Aorta (tissue), 5 donors: ENCODE results near the gene LRRFIP1. TPM values are rescaled to one million over a fixed set of nuclear protein-coding genes. Genes with fewer than 3 reads are reported as not detected.

Experiments used
- ATAC-seq: fragments of 200-7000 bp; cut with Tn5 transposase; one replicate; pipeline ENCODE4 v1.9.1; 2022; ENCODE audit warnings: moderate library complexity; ENCODE audit not compliant: low FRiP score
- DNase-seq, 2 donors: peaks; one replicate each; pipeline ENCODE4 v3.0.0-alpha.2; 2020
- H3K27ac ChIP-seq, 2 donors: one replicate each; pipeline ENCODE4 v1.5.1; 2013; ENCODE audit warnings: low read length in 2 of 2, mild to moderate bottlenecking in 2 of 2, moderate library complexity in 2 of 2, control low read depth in 1 of 2, inconsistent platforms in 1 of 2, low read depth in 1 of 2
- H3K27me3 ChIP-seq, 2 donors: one replicate each; pipeline ENCODE4 v1.6.1; 2013; ENCODE audit warnings: control low read depth in 1 of 2, low read length in 1 of 2, mild to moderate bottlenecking in 1 of 2, moderate library complexity in 1 of 2; ENCODE audit not compliant: insufficient read depth in 2 of 2, control insufficient read depth in 1 of 2
- H3K36me3 ChIP-seq, 2 donors: one replicate each; pipeline ENCODE4 v1.6.1; 2013; ENCODE audit warnings: control low read depth in 1 of 2, low read length in 1 of 2, mild to moderate bottlenecking in 1 of 2; ENCODE audit not compliant: insufficient read depth in 2 of 2, control insufficient read depth in 1 of 2
- H3K4me1 ChIP-seq, 2 donors: one replicate each; pipeline ENCODE4 v1.6.1; 2013; ENCODE audit warnings: low read length in 2 of 2, control low read depth in 1 of 2, mild to moderate bottlenecking in 1 of 2, moderate library complexity in 1 of 2; ENCODE audit not compliant: insufficient read depth in 2 of 2, control insufficient read depth in 1 of 2
- H3K4me3 ChIP-seq, 2 donors: one replicate each; pipeline ENCODE4 v1.5.1; 2013; ENCODE audit warnings: low read length in 2 of 2, control low read depth in 1 of 2, mild to moderate bottlenecking in 1 of 2
- H3K9me3 ChIP-seq: one replicate; pipeline ENCODE4 v1.6.1; 2013; ENCODE audit warnings: mild to moderate bottlenecking, low read length; ENCODE audit not compliant: control insufficient read depth
- WGBS, 2 donors: extraction: QIAGEN DNeasy Blood & Tissue Kit; methylation state at CpG; one replicate each; pipeline ENCODE4 v1.1.7; 2013; 5-methylcytosine and 5-hydroxymethylcytosine counted together
- intact Hi-C, 2 donors: fragments of 100-400 bp; cut with DNase I; formaldehyde crosslinking; loops; one replicate each; pipeline versions ENCODE4 v1.14.2 to v1.15.0; 2022
- polyA plus RNA-seq, 2 donors: library from polyadenylated mRNA; stranded (reverse); fragments of 200-250 nt; gene quantifications; one replicate each; pipeline ENCODE4 v1.2.3, GENCODE V29; 2013
- total RNA-seq, 2 donors: library from RNA; stranded (reverse); fragmentation: NEBNext Ultra II Directional; extraction: Animal tissue kit (Norgen Biotek cat#: 25700); gene quantifications; one replicate each; pipeline ENCODE4 v1.2.1, GENCODE V29; 2021
- donor health status: healthy with polysubstance abuse.
- donor health status: Bipolar disorder and iron deficiency.
- donor health status: DM: no; HTN: no; CAD: no.
- donor health status: DM: no; HTN: no; CAD: no.
- donor health status: DM: yes; HTN: yes; CAD: no.

LRRFIP1 gene
- total and polyA plus RNA-seq, 4 donors: 100 to 348 (median 169) TPM

- Histone ChIP-seq H3K27ac (peak overlapping the region in 1 of 2 donors; percentile 44), H3K4me3 (no peak overlapping the region), H3K4me1 (peaks cover 3 to 7% of the 10 kb centered on the region in 2 donors), H3K9me3 (no peaks in the 10 kb centered on the region), H3K27me3 (no peaks in the 10 kb centered on the region), H3K36me3 (peaks cover 2% of the 10 kb centered on the region in 2 donors)
- intact Hi-C loops: no loop called here
- DNase-seq (peak in 1 of 2 donors; percentile 62), ATAC-seq (no peak)
- WGBS, 2 donors: 89 to 91% methylated on average over 17 of the region's 17 CpGs
Observed at GRCh38 chr2:237649541-237650454, 22.4 kb downstream of the LRRFIP1 start.

GRCh38 chr2:237650455-237650850, 23.1 kb downstream of the LRRFIP1 start:
- H3K27ac ChIP-seq: peak overlapping the region in 1 of 2 donors; percentile 44

GRCh38 chr2:237651761-237652160, 24.4 kb downstream of the LRRFIP1 start:
- H3K4me1 ChIP-seq: peaks cover 3 to 7% of the 10 kb centered on the region in 2 donors
- 98% methylated on average over 10 of the region's 10 CpGs for WGBS, 2 donors
- H3K4me3 ChIP-seq: no peak overlapping the region
- intact Hi-C loops: loop anchor here in 1 of 2 donors (2.0 kb wide), 1 partner anchor 19 kb away; no protein-coding TSS in a partner anchor
- ATAC-seq: no peak
- no peak for DNase-seq
- no peak overlapping the region for H3K27ac ChIP-seq
- H3K36me3 ChIP-seq: no peaks in the 10 kb centered on the region
- no peaks in the 10 kb centered on the region for H3K27me3 ChIP-seq
- H3K9me3 ChIP-seq: no peaks in the 10 kb centered on the region

More at GRCh38 chr2:237650455-237650850, 23.1 kb downstream of the LRRFIP1 start:
- ATAC-seq (no peak), DNase-seq (peak in 1 of 2 donors; percentile 71)
- Histone ChIP-seq H3K4me1 (peaks cover 3 to 7% of the 10 kb centered on the region in 2 donors), H3K36me3 (no peaks in the 10 kb centered on the region), H3K9me3 (no peaks in the 10 kb centered on the region), H3K27me3 (no peaks in the 10 kb centered on the region), H3K4me3 (no peak overlapping the region)
- 63 to 65% methylated on average over 7 of the region's 7 CpGs for WGBS, 2 donors
- intact Hi-C loops: no loop called here

GRCh38 chr2:237652181-237652580, 24.8 kb downstream of the LRRFIP1 start:
- H3K27me3 ChIP-seq: no peaks in the 10 kb centered on the region
- DNase-seq (no peak), ATAC-seq (no peak)
- H3K4me1 ChIP-seq: peaks cover 2 to 5% of the 10 kb centered on the region in 2 donors
- intact Hi-C loops: loop anchor here in 1 of 2 donors (2.0 kb wide), 1 partner anchor 19 kb away; no protein-coding TSS in a partner anchor
- 30 to 41% methylated on average over 3 of the region's 3 CpGs for WGBS, 2 donors
- no peaks in the 10 kb centered on the region for H3K9me3 ChIP-seq
- no peaks in the 10 kb centered on the region for H3K36me3 ChIP-seq
- no peak overlapping the region for H3K27ac ChIP-seq
- no peak overlapping the region for H3K4me3 ChIP-seq

- Histone ChIP-seq H3K27ac (no peak overlapping the region), H3K4me3 (no peak overlapping the region), H3K27me3 (no peaks in the 10 kb centered on the region), H3K36me3 (no peaks in the 10 kb centered on the region), H3K9me3 (no peaks in the 10 kb centered on the region), H3K4me1 (peaks cover 0 to 3% of the 10 kb centered on the region in 2 donors)
- WGBS, 2 donors: 89 to 100% methylated on average over 2 of the region's 2 CpGs
- intact Hi-C loops: loop anchor here in 1 of 2 donors (2.0 kb wide), 1 partner anchor 20 kb away; no protein-coding TSS in a partner anchor
- no peak for ATAC-seq
- DNase-seq: no peak
Observed at GRCh38 chr2:237652854-237653253, 25.5 kb downstream of the LRRFIP1 start.

- Histone ChIP-seq H3K36me3 (no peaks in the 10 kb centered on the region), H3K4me1 (peaks cover 0 to 3% of the 10 kb centered on the region in 2 donors), H3K4me3 (no peak overlapping the region), H3K27ac (peak overlapping the region in 1 of 2 donors; percentile 37), H3K9me3 (no peaks in the 10 kb centered on the region), H3K27me3 (no peaks in the 10 kb centered on the region)
- intact Hi-C loops: loop anchor here in 1 of 2 donors (2.0 kb wide), 1 partner anchor 21 kb away; no protein-coding TSS in a partner anchor
- ATAC-seq (no peak), DNase-seq (no peak)
- WGBS, 2 donors: 24 to 29% methylated on average over 5 of the region's 5 CpGs
Observed at GRCh38 chr2:237653776-237654558, 26.6 kb downstream of the LRRFIP1 start.

- DNase-seq: no peak
- ATAC-seq: no peak
- Histone ChIP-seq H3K27me3 (no peaks in the 10 kb centered on the region), H3K27ac (no peak overlapping the region), H3K4me3 (no peak overlapping the region), H3K9me3 (no peaks in the 10 kb centered on the region), H3K4me1 (no peaks in the 10 kb centered on the region), H3K36me3 (no peaks in the 10 kb centered on the region)
- WGBS, 2 donors: 96% methylated on average over 5 of the region's 5 CpGs
- intact Hi-C loops: no loop called here
Observed at GRCh38 chr2:237657063-237657462, 29.7 kb downstream of the LRRFIP1 start.

- H3K4me1 ChIP-seq: no peaks in the 10 kb centered on the region
- no peaks in the 10 kb centered on the region for H3K9me3 ChIP-seq
- ATAC-seq (no peak), DNase-seq (no peak)
- WGBS, 2 donors: 88 to 92% methylated on average over 5 of the region's 5 CpGs
- no peak overlapping the region for H3K4me3 ChIP-seq
- no peaks in the 10 kb centered on the region for H3K27me3 ChIP-seq
- intact Hi-C loops: loop anchor here (5.0 kb wide), 2 partner anchors 33 to 58 kb away; partner anchors contain the start of gene LRRFIP1 (in 1 of the 2)
- no peaks in the 10 kb centered on the region for H3K36me3 ChIP-seq
- no peak overlapping the region for H3K27ac ChIP-seq
Observed at GRCh38 chr2:237660381-237660900, 33.1 kb downstream of the LRRFIP1 start.
